PC-3 (cell line): ENCODE data around the gene PSTPIP2.

Experiments used
- CTCF ChIP-seq: fragments of 300-600 bp; sonication (generic); conservative IDR thresholded peaks from 2 replicates; pipeline ENCODE4 v1.5.1; 2017; ENCODE audit warnings: antibody characterized with exemption, low read depth, mild to moderate bottlenecking, low read length
- EZH2phosphoT487 ChIP-seq: fragments of 300-600 bp; sonication (generic); IDR thresholded peaks from 2 replicates; pipeline ENCODE4 v1.6.1; 2018; ENCODE audit warnings: mild to moderate bottlenecking, antibody characterized with exemption, low read length, borderline replicate concordance

- no peak for TF ChIP-seq EZH2phosphoT487
- no peak for TF ChIP-seq CTCF
Observed at GRCh38 chr18:46098616-46098933, 26.5 kb upstream of the PSTPIP2 start.
